GM21619 (cell line): ENCODE measurements around the gene FH.

Experiments used
- ATAC-seq: cut with Tn5 transposase; IDR thresholded peaks from one replicate; pipeline ENCODE4 v1.9.1; 2021; ENCODE audit not compliant: unreplicated experiment

Gene FH

GRCh38 chr1:241460098-241460873 lies 59.3 kb downstream of the FH start:
- no peak for ATAC-seq

GRCh38 chr1:241459186-241459802 lies 60.3 kb downstream of the FH start:
- no peak for ATAC-seq

GRCh38 chr1:241457421-241457820 lies 62.1 kb downstream of the FH start:
- no peak for ATAC-seq

- ATAC-seq = no peak
Measured at GRCh38 chr1:241456743-241457142, 62.8 kb downstream of the FH start.

GRCh38 chr1:241453732-241454131 lies 65.8 kb downstream of the FH start:
- no peak for ATAC-seq

GRCh38 chr1:241451956-241452355 lies 67.6 kb downstream of the FH start:
- no peak for ATAC-seq
